Lower leg skin (tissue), 3 donors: Measurements from ENCODE around the gene SCRN1.

Experiments
- POLR2A ChIP-seq, 2 donors: fragments of 450-650 bp; IDR thresholded peaks; one replicate each; pipeline ENCODE4 v1.6.1; 2016 to 2017; ENCODE audit warnings: antibody characterized with exemption in 2 of 2, mild to moderate bottlenecking in 1 of 2, moderate library complexity in 1 of 2
- TF ChIP-seq, protein P1 (sequence below), 3 donors: fragments of 450-650 bp; IDR thresholded peaks; one replicate each; pipeline ENCODE4 v1.5.1; 2016; ENCODE audit warnings: antibody characterized with exemption in 3 of 3, mild to moderate bottlenecking in 3 of 3, moderate library complexity in 2 of 3

DNA sequence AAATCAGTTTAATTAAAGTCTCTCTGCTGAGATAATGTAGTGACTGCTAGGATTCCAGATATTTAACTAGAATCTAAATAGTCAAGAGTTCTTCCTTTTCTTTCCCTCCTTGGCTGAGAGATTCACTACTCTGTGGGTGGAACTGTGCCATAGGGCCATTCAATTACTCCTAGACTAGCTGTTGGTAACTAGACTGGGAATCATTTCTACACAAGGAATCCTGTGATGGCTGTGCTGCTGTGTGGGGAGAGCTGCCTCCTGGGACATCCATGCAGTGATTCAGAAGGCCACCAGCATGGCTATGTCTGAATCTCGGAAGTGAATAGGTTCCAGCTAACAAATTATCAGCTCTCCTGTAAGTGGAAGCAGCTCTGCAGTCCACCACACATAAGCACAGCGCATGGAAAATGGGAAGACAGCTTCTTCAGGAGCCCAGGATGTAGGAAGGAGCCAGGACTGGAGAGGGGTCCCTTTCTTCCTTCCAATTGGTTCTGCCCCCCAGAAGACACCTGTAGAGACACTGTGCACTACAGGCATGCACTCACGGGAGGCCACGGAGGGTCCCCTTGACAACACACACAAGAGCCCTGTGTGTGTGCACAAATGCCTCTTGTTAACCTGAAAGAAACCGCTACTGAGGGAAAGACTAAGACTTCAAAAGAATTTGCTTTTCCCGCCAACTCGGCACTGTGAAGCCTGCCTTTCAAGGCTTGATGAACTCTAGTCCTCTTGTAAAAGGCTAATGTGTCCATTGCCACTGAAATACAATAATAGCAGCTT is 66.5 kb downstream of the SCRN1 start:
- TF ChIP-seq, protein P1, sequence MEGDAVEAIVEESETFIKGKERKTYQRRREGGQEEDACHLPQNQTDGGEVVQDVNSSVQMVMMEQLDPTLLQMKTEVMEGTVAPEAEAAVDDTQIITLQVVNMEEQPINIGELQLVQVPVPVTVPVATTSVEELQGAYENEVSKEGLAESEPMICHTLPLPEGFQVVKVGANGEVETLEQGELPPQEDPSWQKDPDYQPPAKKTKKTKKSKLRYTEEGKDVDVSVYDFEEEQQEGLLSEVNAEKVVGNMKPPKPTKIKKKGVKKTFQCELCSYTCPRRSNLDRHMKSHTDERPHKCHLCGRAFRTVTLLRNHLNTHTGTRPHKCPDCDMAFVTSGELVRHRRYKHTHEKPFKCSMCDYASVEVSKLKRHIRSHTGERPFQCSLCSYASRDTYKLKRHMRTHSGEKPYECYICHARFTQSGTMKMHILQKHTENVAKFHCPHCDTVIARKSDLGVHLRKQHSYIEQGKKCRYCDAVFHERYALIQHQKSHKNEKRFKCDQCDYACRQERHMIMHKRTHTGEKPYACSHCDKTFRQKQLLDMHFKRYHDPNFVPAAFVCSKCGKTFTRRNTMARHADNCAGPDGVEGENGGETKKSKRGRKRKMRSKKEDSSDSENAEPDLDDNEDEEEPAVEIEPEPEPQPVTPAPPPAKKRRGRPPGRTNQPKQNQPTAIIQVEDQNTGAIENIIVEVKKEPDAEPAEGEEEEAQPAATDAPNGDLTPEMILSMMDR (IDR thresholded peaks at IDR 0.05): no peak
- no peak for TF ChIP-seq POLR2A (IDR thresholded peaks at IDR 0.05)
